ENCODE results near the gene DUSP10.

DNA sequence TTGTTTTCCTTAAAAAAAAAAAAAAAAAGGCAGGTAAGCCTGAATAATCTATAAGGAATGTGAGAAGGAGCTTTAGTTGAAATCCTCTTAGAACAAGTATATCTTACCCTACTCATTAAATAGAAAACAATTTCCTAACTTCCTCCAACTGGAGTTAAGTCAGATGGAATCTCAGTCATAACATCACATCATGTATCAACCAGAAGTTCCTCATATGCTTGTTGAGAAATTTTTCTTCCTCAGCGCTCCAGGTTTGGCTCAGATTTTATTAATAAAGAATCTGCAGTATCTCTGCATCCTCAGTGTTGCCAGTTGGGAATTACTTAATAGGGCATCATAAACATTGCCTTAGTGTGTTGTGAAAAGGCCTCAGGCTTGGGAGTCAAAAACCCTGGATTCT lies 37.6 kb downstream of the DUSP10 start:
- TF ChIP-seq, protein P1, sequence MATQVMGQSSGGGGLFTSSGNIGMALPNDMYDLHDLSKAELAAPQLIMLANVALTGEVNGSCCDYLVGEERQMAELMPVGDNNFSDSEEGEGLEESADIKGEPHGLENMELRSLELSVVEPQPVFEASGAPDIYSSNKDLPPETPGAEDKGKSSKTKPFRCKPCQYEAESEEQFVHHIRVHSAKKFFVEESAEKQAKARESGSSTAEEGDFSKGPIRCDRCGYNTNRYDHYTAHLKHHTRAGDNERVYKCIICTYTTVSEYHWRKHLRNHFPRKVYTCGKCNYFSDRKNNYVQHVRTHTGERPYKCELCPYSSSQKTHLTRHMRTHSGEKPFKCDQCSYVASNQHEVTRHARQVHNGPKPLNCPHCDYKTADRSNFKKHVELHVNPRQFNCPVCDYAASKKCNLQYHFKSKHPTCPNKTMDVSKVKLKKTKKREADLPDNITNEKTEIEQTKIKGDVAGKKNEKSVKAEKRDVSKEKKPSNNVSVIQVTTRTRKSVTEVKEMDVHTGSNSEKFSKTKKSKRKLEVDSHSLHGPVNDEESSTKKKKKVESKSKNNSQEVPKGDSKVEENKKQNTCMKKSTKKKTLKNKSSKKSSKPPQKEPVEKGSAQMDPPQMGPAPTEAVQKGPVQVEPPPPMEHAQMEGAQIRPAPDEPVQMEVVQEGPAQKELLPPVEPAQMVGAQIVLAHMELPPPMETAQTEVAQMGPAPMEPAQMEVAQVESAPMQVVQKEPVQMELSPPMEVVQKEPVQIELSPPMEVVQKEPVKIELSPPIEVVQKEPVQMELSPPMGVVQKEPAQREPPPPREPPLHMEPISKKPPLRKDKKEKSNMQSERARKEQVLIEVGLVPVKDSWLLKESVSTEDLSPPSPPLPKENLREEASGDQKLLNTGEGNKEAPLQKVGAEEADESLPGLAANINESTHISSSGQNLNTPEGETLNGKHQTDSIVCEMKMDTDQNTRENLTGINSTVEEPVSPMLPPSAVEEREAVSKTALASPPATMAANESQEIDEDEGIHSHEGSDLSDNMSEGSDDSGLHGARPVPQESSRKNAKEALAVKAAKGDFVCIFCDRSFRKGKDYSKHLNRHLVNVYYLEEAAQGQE (IDR thresholded peaks at IDR 0.05; ENCODE audit: borderline replicate concordance), result no peak
- TF ChIP-seq, protein P2, sequence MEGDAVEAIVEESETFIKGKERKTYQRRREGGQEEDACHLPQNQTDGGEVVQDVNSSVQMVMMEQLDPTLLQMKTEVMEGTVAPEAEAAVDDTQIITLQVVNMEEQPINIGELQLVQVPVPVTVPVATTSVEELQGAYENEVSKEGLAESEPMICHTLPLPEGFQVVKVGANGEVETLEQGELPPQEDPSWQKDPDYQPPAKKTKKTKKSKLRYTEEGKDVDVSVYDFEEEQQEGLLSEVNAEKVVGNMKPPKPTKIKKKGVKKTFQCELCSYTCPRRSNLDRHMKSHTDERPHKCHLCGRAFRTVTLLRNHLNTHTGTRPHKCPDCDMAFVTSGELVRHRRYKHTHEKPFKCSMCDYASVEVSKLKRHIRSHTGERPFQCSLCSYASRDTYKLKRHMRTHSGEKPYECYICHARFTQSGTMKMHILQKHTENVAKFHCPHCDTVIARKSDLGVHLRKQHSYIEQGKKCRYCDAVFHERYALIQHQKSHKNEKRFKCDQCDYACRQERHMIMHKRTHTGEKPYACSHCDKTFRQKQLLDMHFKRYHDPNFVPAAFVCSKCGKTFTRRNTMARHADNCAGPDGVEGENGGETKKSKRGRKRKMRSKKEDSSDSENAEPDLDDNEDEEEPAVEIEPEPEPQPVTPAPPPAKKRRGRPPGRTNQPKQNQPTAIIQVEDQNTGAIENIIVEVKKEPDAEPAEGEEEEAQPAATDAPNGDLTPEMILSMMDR (IDR thresholded peaks at IDR 0.05; ENCODE audit: poor library complexity, severe bottlenecking), result no peak
- no peak for TF ChIP-seq SMC3 (conservative IDR thresholded peaks at IDR 0.05; ENCODE audit: poor library complexity)
- no peak for TF ChIP-seq POLR2AphosphoS5 (IDR thresholded peaks at IDR 0.05)
- TF ChIP-seq EZH2 (IDR thresholded peaks at IDR 0.05; ENCODE audit: borderline replicate concordance, insufficient read depth, low read length, poor library complexity, severe bottlenecking), result no peak
- TF ChIP-seq RAD21 (conservative IDR thresholded peaks at IDR 0.05), result no peak
- TF ChIP-seq TAF1 (IDR thresholded peaks at IDR 0.05; ENCODE audit: low read depth), result no peak
- TF ChIP-seq MXI1 (conservative IDR thresholded peaks at IDR 0.05; ENCODE audit: poor library complexity, severe bottlenecking), result no peak
- no peak for TF ChIP-seq EP300 (conservative IDR thresholded peaks at IDR 0.05; ENCODE audit: poor library complexity, severe bottlenecking)
